SK-N-SH treated with all-trans-retinoic acid at 6 μM for 48 hours (cell line): ENCODE data around the gene TOMM7.

Experiments
- BACH2 ChIP-seq: fragments of 250-450 bp; sonication (Bioruptor Pico); IDR thresholded peaks from 2 replicates; pipeline ENCODE4 v1.9.0; 2021; ENCODE audit warnings: mild to moderate bottlenecking, borderline replicate concordance
- CSRNP3 ChIP-seq: fragments of 250-450 bp; sonication (Bioruptor Pico); IDR thresholded peaks from 2 replicates; pipeline ENCODE4 v1.5.1; 2021; ENCODE audit warnings: mild to moderate bottlenecking, moderate library complexity
- POU6F1 ChIP-seq: fragments of 250-450 bp; sonication (Bioruptor Pico); IDR thresholded peaks from 2 replicates; pipeline ENCODE4 v1.8.0; 2021; ENCODE audit warnings: low read depth, mild to moderate bottlenecking, moderate library complexity, borderline replicate concordance
- ZC3H10 ChIP-seq: fragments of 250-450 bp; sonication (Bioruptor Pico); IDR thresholded peaks from 2 replicates; pipeline ENCODE4 v1.5.1; 2021; ENCODE audit warnings: mild to moderate bottlenecking, moderate library complexity
- ZFP3 ChIP-seq: fragments of 250-450 bp; sonication (Bioruptor Pico); IDR thresholded peaks from 2 replicates; pipeline ENCODE4 v1.5.0; 2020; ENCODE audit warnings: mild to moderate bottlenecking, moderate library complexity
- ZFP30 ChIP-seq: fragments of 450-650 bp; formaldehyde crosslinking; IDR thresholded peaks from 2 replicates; pipeline ENCODE4 v1.5.0; 2022; ENCODE audit warnings: mild to moderate bottlenecking, moderate library complexity
- TF ChIP-seq, protein P1 (sequence below): fragments of 250-450 bp; sonication (Bioruptor Pico); IDR thresholded peaks from 2 replicates; pipeline ENCODE4 v1.8.0; 2020; ENCODE audit warnings: mild to moderate bottlenecking, moderate library complexity, borderline replicate concordance

GRCh38 chr7:22858640-22859561 is 36.3 kb upstream of the TOMM7 start:
- no peak for TF ChIP-seq ZFP3
- TF ChIP-seq, protein P1, sequence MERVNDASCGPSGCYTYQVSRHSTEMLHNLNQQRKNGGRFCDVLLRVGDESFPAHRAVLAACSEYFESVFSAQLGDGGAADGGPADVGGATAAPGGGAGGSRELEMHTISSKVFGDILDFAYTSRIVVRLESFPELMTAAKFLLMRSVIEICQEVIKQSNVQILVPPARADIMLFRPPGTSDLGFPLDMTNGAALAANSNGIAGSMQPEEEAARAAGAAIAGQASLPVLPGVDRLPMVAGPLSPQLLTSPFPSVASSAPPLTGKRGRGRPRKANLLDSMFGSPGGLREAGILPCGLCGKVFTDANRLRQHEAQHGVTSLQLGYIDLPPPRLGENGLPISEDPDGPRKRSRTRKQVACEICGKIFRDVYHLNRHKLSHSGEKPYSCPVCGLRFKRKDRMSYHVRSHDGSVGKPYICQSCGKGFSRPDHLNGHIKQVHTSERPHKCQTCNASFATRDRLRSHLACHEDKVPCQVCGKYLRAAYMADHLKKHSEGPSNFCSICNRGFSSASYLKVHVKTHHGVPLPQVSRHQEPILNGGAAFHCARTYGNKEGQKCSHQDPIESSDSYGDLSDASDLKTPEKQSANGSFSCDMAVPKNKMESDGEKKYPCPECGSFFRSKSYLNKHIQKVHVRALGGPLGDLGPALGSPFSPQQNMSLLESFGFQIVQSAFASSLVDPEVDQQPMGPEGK (CRISPR knock-in tag): no peak
- TF ChIP-seq POU6F1 (CRISPR knock-in tag): no peak
- TF ChIP-seq CSRNP3 (CRISPR knock-in tag): no peak
- TF ChIP-seq ZFP30: no peak
- TF ChIP-seq BACH2 (CRISPR knock-in tag): no peak
- TF ChIP-seq ZC3H10: peak; percentile 63; the same call in 1 of the 2 replicates
